HEK293 (cell line): ENCODE measurements around the gene SMIM27.

ENCODE experiments used
- FEZF1 ChIP-seq: fragments of 450-650 bp; formaldehyde crosslinking; IDR thresholded peaks from 2 replicates; pipeline ENCODE4 v1.5.1; 2016; ENCODE audit warnings: missing biosample characterization, missing genetic modification characterization
- GLI4 ChIP-seq: fragments of 450-650 bp; formaldehyde crosslinking; IDR thresholded peaks from 2 replicates; pipeline ENCODE4 v1.5.1; 2016; ENCODE audit warnings: missing biosample characterization, missing genetic modification characterization
- GLIS1 ChIP-seq: fragments of 450-650 bp; formaldehyde crosslinking; IDR thresholded peaks from 2 replicates; pipeline ENCODE4 v1.5.1; 2016; ENCODE audit warnings: missing biosample characterization, missing genetic modification characterization
- HOXD13 ChIP-seq: sonication (generic); formaldehyde crosslinking; IDR thresholded peaks from 2 replicates; pipeline ENCODE4 v1.8.0; 2022; ENCODE audit warnings: missing genetic modification reagents, borderline replicate concordance
- IKZF3 ChIP-seq: fragments of 450-650 bp; IDR thresholded peaks from 2 replicates; pipeline ENCODE4 v1.5.0; 2018; ENCODE audit warnings: missing biosample characterization, mild to moderate bottlenecking, missing genetic modification characterization, moderate library complexity
- KLF7 ChIP-seq: fragments of 450-650 bp; formaldehyde crosslinking; IDR thresholded peaks from 2 replicates; pipeline ENCODE4 v1.5.1; 2016; ENCODE audit warnings: missing biosample characterization, missing genetic modification characterization, borderline replicate concordance
- KLF9 ChIP-seq: fragments of 450-650 bp; formaldehyde crosslinking; IDR thresholded peaks from 2 replicates; pipeline ENCODE4 v1.5.1; 2016; ENCODE audit warnings: missing biosample characterization, missing genetic modification characterization, low read depth
- SCRT1 ChIP-seq: fragments of 450-650 bp; formaldehyde crosslinking; IDR thresholded peaks from 2 replicates; pipeline ENCODE4 v1.5.1; 2016; ENCODE audit warnings: missing biosample characterization, missing genetic modification characterization, borderline replicate concordance
- SP3 ChIP-seq: fragments of 450-650 bp; formaldehyde crosslinking; IDR thresholded peaks from 2 replicates; pipeline ENCODE4 v1.5.1; 2016; ENCODE audit warnings: missing biosample characterization, missing genetic modification characterization
- ZBTB17 ChIP-seq: fragments of 450-650 bp; formaldehyde crosslinking; IDR thresholded peaks from 2 replicates; pipeline ENCODE4 v1.5.1; 2016; ENCODE audit warnings: missing biosample characterization, missing genetic modification characterization
- ZEB2 ChIP-seq: fragments of 450-650 bp; formaldehyde crosslinking; IDR thresholded peaks from 2 replicates; pipeline ENCODE4 v1.5.1; 2016; ENCODE audit warnings: missing biosample characterization, missing genetic modification characterization
- ZFHX2 ChIP-seq: fragments of 450-650 bp; formaldehyde crosslinking; conservative IDR thresholded peaks from 2 replicates; pipeline ENCODE4 v1.5.1; 2016; ENCODE audit warnings: missing biosample characterization, missing genetic modification characterization
- ZFP69B ChIP-seq: fragments of 450-650 bp; formaldehyde crosslinking; IDR thresholded peaks from 2 replicates; pipeline ENCODE4 v1.5.1; 2016; ENCODE audit warnings: missing biosample characterization, missing genetic modification characterization
- ZIC2 ChIP-seq: fragments of 450-650 bp; formaldehyde crosslinking; IDR thresholded peaks from 2 replicates; pipeline ENCODE4 v1.5.1; 2016; ENCODE audit warnings: missing biosample characterization, missing genetic modification characterization
- ZNF114 ChIP-seq: fragments of 450-650 bp; formaldehyde crosslinking; IDR thresholded peaks from 2 replicates; pipeline ENCODE4 v1.5.0; 2017; ENCODE audit warnings: missing biosample characterization, missing genetic modification characterization
- ZNF2 ChIP-seq: fragments of 450-650 bp; formaldehyde crosslinking; IDR thresholded peaks from 2 replicates; pipeline ENCODE4 v1.5.1; 2016; ENCODE audit warnings: missing biosample characterization, missing genetic modification characterization
- ZNF239 ChIP-seq: fragments of 450-650 bp; formaldehyde crosslinking; IDR thresholded peaks from 2 replicates; pipeline ENCODE4 v1.5.1; 2016; ENCODE audit warnings: missing biosample characterization, missing genetic modification characterization
- ZNF24 ChIP-seq: fragments of 450-650 bp; formaldehyde crosslinking; IDR thresholded peaks from 2 replicates; pipeline ENCODE4 v1.5.1; 2016; ENCODE audit warnings: missing biosample characterization, missing genetic modification characterization
- ZNF311 ChIP-seq: fragments of 450-650 bp; formaldehyde crosslinking; IDR thresholded peaks from 2 replicates; pipeline ENCODE4 v1.5.1; 2017; ENCODE audit warnings: missing biosample characterization, missing genetic modification characterization, borderline replicate concordance
- ZNF561 ChIP-seq: fragments of 450-650 bp; IDR thresholded peaks from 2 replicates; pipeline ENCODE4 v1.5.1; 2018; ENCODE audit warnings: missing biosample characterization, missing genetic modification characterization, borderline replicate concordance
- ZNF596 ChIP-seq: fragments of 450-650 bp; IDR thresholded peaks from 2 replicates; pipeline ENCODE4 v1.5.0; 2018; ENCODE audit warnings: missing biosample characterization, mild to moderate bottlenecking, missing genetic modification characterization, moderate library complexity
- ZNF600 ChIP-seq: fragments of 450-650 bp; formaldehyde crosslinking; IDR thresholded peaks from 2 replicates; pipeline ENCODE4 v1.5.1; 2016; ENCODE audit warnings: missing biosample characterization, missing genetic modification characterization
- ZNF623 ChIP-seq: fragments of 450-650 bp; formaldehyde crosslinking; IDR thresholded peaks from 2 replicates; pipeline ENCODE4 v1.5.1; 2016; ENCODE audit warnings: missing biosample characterization, missing genetic modification characterization
- ZNF658 ChIP-seq: fragments of 450-650 bp; formaldehyde crosslinking; IDR thresholded peaks from 2 replicates; pipeline ENCODE4; 2016; ENCODE audit warnings: missing biosample characterization, missing genetic modification characterization
- ZNF701 ChIP-seq: fragments of 450-650 bp; formaldehyde crosslinking; IDR thresholded peaks from 2 replicates; pipeline ENCODE4 v1.5.1; 2016; ENCODE audit warnings: missing biosample characterization, missing genetic modification characterization
- ZSCAN16 ChIP-seq: fragments of 450-650 bp; formaldehyde crosslinking; IDR thresholded peaks from 2 replicates; pipeline ENCODE4 v1.5.1; 2016; ENCODE audit warnings: missing biosample characterization, missing genetic modification characterization
- ZXDB ChIP-seq: fragments of 450-650 bp; formaldehyde crosslinking; IDR thresholded peaks from 2 replicates; pipeline ENCODE4 v1.5.1; 2016; ENCODE audit warnings: missing biosample characterization, missing genetic modification characterization
- TF ChIP-seq, protein P1 (sequence below): fragments of 450-650 bp; formaldehyde crosslinking; IDR thresholded peaks from 2 replicates; pipeline ENCODE4 v1.5.1; 2016; ENCODE audit warnings: missing biosample characterization, missing genetic modification characterization
- TF ChIP-seq, protein P2 (sequence below): fragments of 450-650 bp; formaldehyde crosslinking; IDR thresholded peaks from 2 replicates; pipeline ENCODE4 v1.5.1; 2016; ENCODE audit warnings: missing biosample characterization, missing genetic modification characterization
- TF ChIP-seq, protein P3 (sequence below): fragments of 450-650 bp; formaldehyde crosslinking; IDR thresholded peaks from 2 replicates; pipeline ENCODE4 v1.5.1; 2016; ENCODE audit warnings: missing biosample characterization, missing genetic modification characterization
- TF ChIP-seq, protein P4 (sequence below): fragments of 450-650 bp; formaldehyde crosslinking; IDR thresholded peaks from 2 replicates; pipeline ENCODE4 v1.5.1; 2016; ENCODE audit warnings: missing biosample characterization, missing genetic modification characterization
- TF ChIP-seq, protein P5 (sequence below): fragments of 450-650 bp; formaldehyde crosslinking; IDR thresholded peaks from 2 replicates; pipeline ENCODE4 v1.5.1; 2016; ENCODE audit warnings: missing biosample characterization, missing genetic modification characterization

Gene SMIM27

DNA sequence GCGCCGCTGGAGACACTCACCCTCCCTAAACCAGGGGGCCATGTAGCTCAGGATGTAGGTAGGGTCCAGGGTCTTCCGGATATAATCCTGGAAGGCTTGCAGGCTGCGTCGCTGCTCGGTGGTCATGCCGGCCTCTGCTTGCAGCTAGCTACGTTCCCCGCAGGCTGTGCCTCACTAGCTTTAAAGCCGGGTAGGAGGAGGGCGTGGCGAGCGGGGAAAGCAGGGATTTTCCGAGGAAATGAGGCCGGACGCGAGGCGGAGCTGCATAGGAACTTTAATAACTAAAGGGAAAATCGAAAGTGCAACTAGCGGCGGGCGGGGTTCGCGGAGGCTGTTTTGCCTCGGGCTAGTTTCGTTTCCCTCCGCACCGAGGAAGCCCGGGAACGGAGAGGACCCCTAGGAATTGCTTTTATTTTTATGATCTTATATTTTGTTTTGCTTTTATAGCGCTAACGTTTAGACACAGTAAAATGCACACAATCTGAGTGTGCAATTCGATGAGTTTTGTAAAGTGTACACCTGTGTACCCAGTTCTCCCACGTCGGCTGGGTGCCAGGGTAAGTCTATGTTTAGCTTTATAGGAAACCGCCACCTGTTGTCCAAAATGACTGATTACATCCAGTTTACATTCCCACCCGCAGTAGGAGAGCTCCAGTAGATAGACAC, 26.0 kb upstream of the SMIM27 start, which contains the start of gene RIGI (continued):
- no peak for TF ChIP-seq ZSCAN16 (tag by site-specific recombination)
- peak; percentile 46; the same call in 1 of the 2 replicates for TF ChIP-seq SP3
- TF ChIP-seq, protein P1, sequence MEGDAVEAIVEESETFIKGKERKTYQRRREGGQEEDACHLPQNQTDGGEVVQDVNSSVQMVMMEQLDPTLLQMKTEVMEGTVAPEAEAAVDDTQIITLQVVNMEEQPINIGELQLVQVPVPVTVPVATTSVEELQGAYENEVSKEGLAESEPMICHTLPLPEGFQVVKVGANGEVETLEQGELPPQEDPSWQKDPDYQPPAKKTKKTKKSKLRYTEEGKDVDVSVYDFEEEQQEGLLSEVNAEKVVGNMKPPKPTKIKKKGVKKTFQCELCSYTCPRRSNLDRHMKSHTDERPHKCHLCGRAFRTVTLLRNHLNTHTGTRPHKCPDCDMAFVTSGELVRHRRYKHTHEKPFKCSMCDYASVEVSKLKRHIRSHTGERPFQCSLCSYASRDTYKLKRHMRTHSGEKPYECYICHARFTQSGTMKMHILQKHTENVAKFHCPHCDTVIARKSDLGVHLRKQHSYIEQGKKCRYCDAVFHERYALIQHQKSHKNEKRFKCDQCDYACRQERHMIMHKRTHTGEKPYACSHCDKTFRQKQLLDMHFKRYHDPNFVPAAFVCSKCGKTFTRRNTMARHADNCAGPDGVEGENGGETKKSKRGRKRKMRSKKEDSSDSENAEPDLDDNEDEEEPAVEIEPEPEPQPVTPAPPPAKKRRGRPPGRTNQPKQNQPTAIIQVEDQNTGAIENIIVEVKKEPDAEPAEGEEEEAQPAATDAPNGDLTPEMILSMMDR (tag by site-specific recombination), result peak; percentile 10; the same call in 1 of the 2 replicates
- TF ChIP-seq, protein P2, sequence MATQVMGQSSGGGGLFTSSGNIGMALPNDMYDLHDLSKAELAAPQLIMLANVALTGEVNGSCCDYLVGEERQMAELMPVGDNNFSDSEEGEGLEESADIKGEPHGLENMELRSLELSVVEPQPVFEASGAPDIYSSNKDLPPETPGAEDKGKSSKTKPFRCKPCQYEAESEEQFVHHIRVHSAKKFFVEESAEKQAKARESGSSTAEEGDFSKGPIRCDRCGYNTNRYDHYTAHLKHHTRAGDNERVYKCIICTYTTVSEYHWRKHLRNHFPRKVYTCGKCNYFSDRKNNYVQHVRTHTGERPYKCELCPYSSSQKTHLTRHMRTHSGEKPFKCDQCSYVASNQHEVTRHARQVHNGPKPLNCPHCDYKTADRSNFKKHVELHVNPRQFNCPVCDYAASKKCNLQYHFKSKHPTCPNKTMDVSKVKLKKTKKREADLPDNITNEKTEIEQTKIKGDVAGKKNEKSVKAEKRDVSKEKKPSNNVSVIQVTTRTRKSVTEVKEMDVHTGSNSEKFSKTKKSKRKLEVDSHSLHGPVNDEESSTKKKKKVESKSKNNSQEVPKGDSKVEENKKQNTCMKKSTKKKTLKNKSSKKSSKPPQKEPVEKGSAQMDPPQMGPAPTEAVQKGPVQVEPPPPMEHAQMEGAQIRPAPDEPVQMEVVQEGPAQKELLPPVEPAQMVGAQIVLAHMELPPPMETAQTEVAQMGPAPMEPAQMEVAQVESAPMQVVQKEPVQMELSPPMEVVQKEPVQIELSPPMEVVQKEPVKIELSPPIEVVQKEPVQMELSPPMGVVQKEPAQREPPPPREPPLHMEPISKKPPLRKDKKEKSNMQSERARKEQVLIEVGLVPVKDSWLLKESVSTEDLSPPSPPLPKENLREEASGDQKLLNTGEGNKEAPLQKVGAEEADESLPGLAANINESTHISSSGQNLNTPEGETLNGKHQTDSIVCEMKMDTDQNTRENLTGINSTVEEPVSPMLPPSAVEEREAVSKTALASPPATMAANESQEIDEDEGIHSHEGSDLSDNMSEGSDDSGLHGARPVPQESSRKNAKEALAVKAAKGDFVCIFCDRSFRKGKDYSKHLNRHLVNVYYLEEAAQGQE (tag by site-specific recombination), result no peak
- no peak for TF ChIP-seq ZNF24 (tag by site-specific recombination)
- TF ChIP-seq ZNF600 (tag by site-specific recombination), result 0 out of 2 replicates have a peak, but pooled peaks have one; percentile 24
- TF ChIP-seq, protein P3, sequence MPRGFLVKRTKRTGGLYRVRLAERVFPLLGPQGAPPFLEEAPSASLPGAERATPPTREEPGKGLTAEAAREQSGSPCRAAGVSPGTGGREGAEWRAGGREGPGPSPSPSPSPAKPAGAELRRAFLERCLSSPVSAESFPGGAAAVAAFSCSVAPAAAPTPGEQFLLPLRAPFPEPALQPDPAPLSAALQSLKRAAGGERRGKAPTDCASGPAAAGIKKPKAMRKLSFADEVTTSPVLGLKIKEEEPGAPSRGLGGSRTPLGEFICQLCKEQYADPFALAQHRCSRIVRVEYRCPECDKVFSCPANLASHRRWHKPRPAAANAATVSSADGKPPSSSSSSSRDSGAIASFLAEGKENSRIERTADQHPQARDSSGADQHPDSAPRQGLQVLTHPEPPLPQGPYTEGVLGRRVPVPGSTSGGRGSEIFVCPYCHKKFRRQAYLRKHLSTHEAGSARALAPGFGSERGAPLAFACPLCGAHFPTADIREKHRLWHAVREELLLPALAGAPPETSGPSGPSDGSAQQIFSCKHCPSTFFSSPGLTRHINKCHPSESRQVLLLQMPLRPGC (tag by site-specific recombination), result peak; percentile 51; the same call in 1 of the 2 replicates
- TF ChIP-seq ZNF561, result peak; percentile 42; the same call in 1 of the 2 replicates
- peak; percentile 78 for TF ChIP-seq ZEB2 (tag by site-specific recombination)
- TF ChIP-seq KLF7, result peak; percentile 41; the same call in 1 of the 2 replicates
- TF ChIP-seq ZNF114, result no peak
- TF ChIP-seq ZNF701, result no peak
- TF ChIP-seq ZNF596 (tag by site-specific recombination), result no peak
- no peak for TF ChIP-seq GLI4 (tag by site-specific recombination)
- no peak for TF ChIP-seq FEZF1 (tag by site-specific recombination)
- no peak for TF ChIP-seq ZNF239
- peak; percentile 71 for TF ChIP-seq GLIS1 (tag by site-specific recombination)
- peak; percentile 84 for TF ChIP-seq SCRT1
- TF ChIP-seq ZXDB (tag by site-specific recombination), result peak; percentile 45; the same call in 1 of the 2 replicates
- TF ChIP-seq HOXD13 (CRISPR knock-in tag), result no peak; the same call in 1 of the 2 replicates
- TF ChIP-seq ZFHX2 (tag by site-specific recombination), result peak; percentile 24; the same call in 1 of the 2 replicates
- TF ChIP-seq ZBTB17 (tag by site-specific recombination), result peak; percentile 66
- TF ChIP-seq ZNF2, result peak; percentile 63
- TF ChIP-seq, protein P4, sequence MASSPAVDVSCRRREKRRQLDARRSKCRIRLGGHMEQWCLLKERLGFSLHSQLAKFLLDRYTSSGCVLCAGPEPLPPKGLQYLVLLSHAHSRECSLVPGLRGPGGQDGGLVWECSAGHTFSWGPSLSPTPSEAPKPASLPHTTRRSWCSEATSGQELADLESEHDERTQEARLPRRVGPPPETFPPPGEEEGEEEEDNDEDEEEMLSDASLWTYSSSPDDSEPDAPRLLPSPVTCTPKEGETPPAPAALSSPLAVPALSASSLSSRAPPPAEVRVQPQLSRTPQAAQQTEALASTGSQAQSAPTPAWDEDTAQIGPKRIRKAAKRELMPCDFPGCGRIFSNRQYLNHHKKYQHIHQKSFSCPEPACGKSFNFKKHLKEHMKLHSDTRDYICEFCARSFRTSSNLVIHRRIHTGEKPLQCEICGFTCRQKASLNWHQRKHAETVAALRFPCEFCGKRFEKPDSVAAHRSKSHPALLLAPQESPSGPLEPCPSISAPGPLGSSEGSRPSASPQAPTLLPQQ (tag by site-specific recombination), result peak; percentile 23; the same call in 1 of the 2 replicates
- TF ChIP-seq ZNF658 (tag by site-specific recombination), result no peak
- no peak for TF ChIP-seq ZFP69B (tag by site-specific recombination)
- TF ChIP-seq, protein P5, sequence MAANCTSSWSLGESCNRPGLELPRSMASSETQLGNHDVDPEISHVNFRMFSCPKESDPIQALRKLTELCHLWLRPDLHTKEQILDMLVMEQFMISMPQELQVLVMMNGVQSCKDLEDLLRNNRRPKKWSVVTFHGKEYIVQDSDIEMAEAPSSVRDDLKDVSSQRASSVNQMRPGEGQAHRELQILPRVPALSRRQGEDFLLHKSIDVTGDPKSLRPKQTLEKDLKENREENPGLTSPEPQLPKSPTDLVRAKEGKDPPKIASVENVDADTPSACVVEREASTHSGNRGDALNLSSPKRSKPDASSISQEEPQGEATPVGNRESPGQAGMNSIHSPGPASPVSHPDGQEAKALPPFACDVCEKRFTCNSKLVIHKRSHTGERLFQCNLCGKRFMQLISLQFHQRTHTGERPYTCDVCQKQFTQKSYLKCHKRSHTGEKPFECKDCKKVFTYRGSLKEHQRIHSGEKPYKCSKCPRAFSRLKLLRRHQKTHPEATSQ, result no peak
- TF ChIP-seq IKZF3 (tag by site-specific recombination), result peak; percentile 64
- TF ChIP-seq KLF9 (tag by site-specific recombination), result peak; percentile 76
- no peak for TF ChIP-seq ZNF623 (tag by site-specific recombination)
- no peak for TF ChIP-seq ZNF311 (tag by site-specific recombination)
- TF ChIP-seq ZIC2 (tag by site-specific recombination), result peak; percentile 17; the same call in 1 of the 2 replicates
